HepG2 (cell line): ENCODE results near the gene SRRM1. TPM values are rescaled to one million over a fixed set of nuclear protein-coding genes. Genes with fewer than 3 reads are reported as not detected.

Experiments
- EZH2 ChIP-seq: conservative IDR thresholded peaks from 2 replicates; pipeline ENCODE4 v1.6.1; 2012; ENCODE audit warnings: mild to moderate bottlenecking, low read depth, low read length, moderate library complexity
- FOSL1 ChIP-seq: sonication (generic); formaldehyde crosslinking; IDR thresholded peaks from 2 replicates; pipeline ENCODE4 v1.9.0; 2021; ENCODE audit warnings: missing genetic modification reagents, borderline replicate concordance
- GFI1 ChIP-seq: sonication (generic); formaldehyde crosslinking; IDR thresholded peaks from 2 replicates; pipeline ENCODE4 v1.5.0; 2020; ENCODE audit warnings: missing genetic modification reagents, mild to moderate bottlenecking, borderline replicate concordance
- GLI4 ChIP-seq: sonication (generic); formaldehyde crosslinking; IDR thresholded peaks from 2 replicates; pipeline ENCODE4 v1.5.1; 2020; ENCODE audit warnings: missing genetic modification reagents, mild to moderate bottlenecking, moderate library complexity, borderline replicate concordance
- HDAC1 ChIP-seq: sonication (generic); formaldehyde crosslinking; IDR thresholded peaks from 2 replicates; pipeline ENCODE4 v1.5.1; 2020; ENCODE audit warnings: mild to moderate bottlenecking, missing genetic modification reagents
- KDM3A ChIP-seq: IDR thresholded peaks from 2 replicates; pipeline ENCODE4 v1.6.1; 2018; ENCODE audit warnings: low read depth, missing compliant biosample characterization
- NPAS2 ChIP-seq: sonication (generic); formaldehyde crosslinking; IDR thresholded peaks from 2 replicates; pipeline ENCODE4 v1.8.0; 2022; ENCODE audit warnings: mild to moderate bottlenecking, missing genetic modification reagents, borderline replicate concordance
- PCBP1 ChIP-seq: fragments of 200-400 bp; formaldehyde crosslinking; IDR thresholded peaks from 2 replicates; pipeline ENCODE4 v1.6.1; 2017; ENCODE audit warnings: mild to moderate bottlenecking, low read depth, low read length, borderline replicate concordance
- RFXAP ChIP-seq: sonication (generic); formaldehyde crosslinking; IDR thresholded peaks from 2 replicates; pipeline ENCODE4 v1.4.0; 2020; ENCODE audit warnings: missing genetic modification reagents, borderline replicate concordance
- ZBTB2 ChIP-seq: sonication (generic); formaldehyde crosslinking; IDR thresholded peaks from 2 replicates; pipeline ENCODE4 v1.8.0; 2022; ENCODE audit warnings: low read depth, missing genetic modification reagents
- ZFP37 ChIP-seq: sonication (generic); formaldehyde crosslinking; IDR thresholded peaks from 2 replicates; pipeline ENCODE4 v1.4.0; 2020; ENCODE audit warnings: missing genetic modification reagents, borderline replicate concordance
- ZFX ChIP-seq: sonication (generic); formaldehyde crosslinking; IDR thresholded peaks from 2 replicates; pipeline ENCODE4 v1.4.0; 2020; ENCODE audit warnings: mild to moderate bottlenecking, low read depth, missing genetic modification reagents, moderate library complexity
- ZNF160 ChIP-seq: sonication (generic); formaldehyde crosslinking; IDR thresholded peaks from 2 replicates; pipeline ENCODE4 v1.8.0; 2022; ENCODE audit warnings: mild to moderate bottlenecking, inconsistent platforms, missing genetic modification reagents
- ZNF251 ChIP-seq: sonication (generic); formaldehyde crosslinking; IDR thresholded peaks from 2 replicates; pipeline ENCODE4 v1.9.0; 2021; ENCODE audit warnings: mild to moderate bottlenecking, missing genetic modification reagents
- ZNF30 ChIP-seq: sonication (generic); formaldehyde crosslinking; IDR thresholded peaks from 2 replicates; pipeline ENCODE4 v1.5.0; 2020; ENCODE audit warnings: mild to moderate bottlenecking, missing genetic modification reagents
- ZNF333 ChIP-seq: sonication (generic); formaldehyde crosslinking; IDR thresholded peaks from 2 replicates; pipeline ENCODE4 v1.4.0; 2020; ENCODE audit warnings: mild to moderate bottlenecking, missing genetic modification reagents, borderline replicate concordance
- ZNF460 ChIP-seq: sonication (generic); formaldehyde crosslinking; IDR thresholded peaks from 2 replicates; pipeline ENCODE4 v1.5.1; 2020; ENCODE audit warnings: missing genetic modification reagents, mild to moderate bottlenecking, borderline replicate concordance
- ZNF468 ChIP-seq: sonication (generic); formaldehyde crosslinking; IDR thresholded peaks from 2 replicates; pipeline ENCODE4 v1.8.0; 2022; ENCODE audit warnings: mild to moderate bottlenecking, moderate library complexity, missing genetic modification reagents
- ZNF572 ChIP-seq: sonication (generic); formaldehyde crosslinking; IDR thresholded peaks from 2 replicates; pipeline ENCODE4 v1.5.1; 2020; ENCODE audit warnings: mild to moderate bottlenecking, missing genetic modification reagents
- ZNF678 ChIP-seq: sonication (generic); formaldehyde crosslinking; IDR thresholded peaks from 2 replicates; pipeline ENCODE4 v1.4.0; 2020; ENCODE audit warnings: mild to moderate bottlenecking, missing genetic modification reagents
- polyA plus RNA-seq, 8 experiments: library from polyadenylated mRNA; depleted of rRNA in 3 of 8; stranded (reverse) in 7 of 8; unstranded in 1 of 8; fragments of >200 nt; fragmentation: Illumina TruSeq in 4 of 8; extraction: Trizol in 4 of 8; gene quantifications; 2 replicates each; pipeline versions ENCODE4 v1.2.1 to v1.2.3, GENCODE V29; 2011 to 2016; ENCODE audit warnings: low read depth in 4 of 8, missing spikeins in 1 of 8, mixed read lengths in 1 of 8; ENCODE audit not compliant: insufficient read depth in 1 of 8
- total RNA-seq, 5 experiments: library from RNA; depleted of rRNA; stranded (reverse); fragments of >200 nt; fragmentation: Illumina TruSeq; extraction: Trizol; gene quantifications; 2 replicates each; pipeline ENCODE4 v1.2.3, GENCODE V29; 2016; ENCODE audit warnings: low read depth in 1 of 5
- TF ChIP-seq, protein P1 (sequence below): sonication (generic); formaldehyde crosslinking; IDR thresholded peaks from 2 replicates; pipeline ENCODE4 v1.9.0; 2021; ENCODE audit warnings: missing genetic modification reagents, borderline replicate concordance
- TF ChIP-seq, protein P2 (sequence below), 2 experiments: sonication (generic) in 1 of 2; formaldehyde crosslinking in 1 of 2; IDR thresholded peaks; 2 replicates each; pipeline versions ENCODE4 v1.4.0 to v1.6.1; 2016 to 2020; ENCODE audit warnings: borderline replicate concordance in 1 of 2, low read depth in 1 of 2, mild to moderate bottlenecking in 1 of 2, missing genetic modification reagents in 1 of 2

Gene SRRM1
- total and polyA plus RNA-seq, 2 of the 13 experiments (the other 11 are each of a cell fraction or from before 2014, with no cell fraction given) = 31.6 to 44.5 TPM

DNA sequence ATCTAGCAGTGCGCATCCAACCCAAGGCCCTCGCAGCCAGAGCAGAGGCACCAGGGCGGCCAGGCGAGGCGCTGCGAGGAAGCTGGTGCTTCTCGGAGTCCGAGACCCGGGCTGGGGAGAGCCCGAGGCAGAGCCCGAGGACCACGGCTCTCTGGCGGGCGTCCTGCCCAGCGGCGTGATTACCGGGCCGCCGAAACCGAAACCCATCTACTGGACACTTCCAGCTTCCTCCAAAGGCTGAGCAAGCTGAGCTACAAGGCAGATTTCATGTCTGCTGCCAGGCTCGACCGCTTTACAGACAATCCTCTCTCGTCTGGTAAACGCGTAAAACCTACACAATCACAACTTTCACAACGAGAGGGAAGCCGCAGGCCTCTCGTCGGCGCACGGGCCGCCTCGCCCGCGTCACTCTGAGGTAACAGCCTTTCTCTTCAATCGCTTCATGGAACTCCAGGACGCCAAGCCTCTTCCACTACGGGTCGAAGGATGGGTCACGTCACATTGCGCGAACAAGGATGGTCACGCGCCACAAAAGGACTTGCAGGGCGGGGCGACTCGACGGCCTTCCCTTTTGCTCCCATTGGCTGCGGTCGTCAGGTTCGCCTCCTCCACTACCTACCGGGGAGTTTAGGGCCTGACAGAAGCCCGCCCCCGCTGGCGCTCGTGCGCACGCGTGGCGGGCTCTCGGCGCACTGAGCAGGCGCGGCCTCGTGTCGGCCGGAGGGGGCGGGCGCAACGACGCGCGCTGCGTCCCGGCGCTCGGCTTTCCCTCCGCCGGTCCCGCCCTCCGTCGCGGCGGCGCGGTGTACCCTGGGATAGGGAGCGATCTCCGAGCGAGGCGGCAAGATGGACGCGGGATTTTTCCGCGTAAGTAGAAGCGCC, at the start of gene SRRM1 (continued):
- TF ChIP-seq GLI4 (CRISPR knock-in tag) = peak; percentile 55; the same call in 1 of the 2 replicates
- TF ChIP-seq ZNF572 (CRISPR knock-in tag) = 0 out of 2 replicates have a peak, but pooled peaks have one; percentile 12
- no peak for TF ChIP-seq ZNF460
- TF ChIP-seq ZFX = peak; percentile 90
- TF ChIP-seq ZNF468 (CRISPR knock-in tag) = no peak
- no peak for TF ChIP-seq NPAS2 (CRISPR knock-in tag)
- no peak for TF ChIP-seq EZH2
- TF ChIP-seq ZFP37 = no peak
- 0 out of 2 replicates have a peak, but pooled peaks have one; percentile 35 for TF ChIP-seq ZNF160 (CRISPR knock-in tag)
- no peak for TF ChIP-seq PCBP1
- TF ChIP-seq FOSL1 (CRISPR knock-in tag) = no peak
- TF ChIP-seq ZNF251 (CRISPR knock-in tag) = no peak
- no peak for TF ChIP-seq ZNF678
- TF ChIP-seq ZBTB2 (CRISPR knock-in tag) = peak; percentile 85
- TF ChIP-seq ZNF30 = no peak
- TF ChIP-seq RFXAP (CRISPR knock-in tag) = peak; percentile 89
- TF ChIP-seq, protein P1, sequence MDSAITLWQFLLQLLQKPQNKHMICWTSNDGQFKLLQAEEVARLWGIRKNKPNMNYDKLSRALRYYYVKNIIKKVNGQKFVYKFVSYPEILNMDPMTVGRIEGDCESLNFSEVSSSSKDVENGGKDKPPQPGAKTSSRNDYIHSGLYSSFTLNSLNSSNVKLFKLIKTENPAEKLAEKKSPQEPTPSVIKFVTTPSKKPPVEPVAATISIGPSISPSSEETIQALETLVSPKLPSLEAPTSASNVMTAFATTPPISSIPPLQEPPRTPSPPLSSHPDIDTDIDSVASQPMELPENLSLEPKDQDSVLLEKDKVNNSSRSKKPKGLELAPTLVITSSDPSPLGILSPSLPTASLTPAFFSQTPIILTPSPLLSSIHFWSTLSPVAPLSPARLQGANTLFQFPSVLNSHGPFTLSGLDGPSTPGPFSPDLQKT (CRISPR knock-in tag) = no peak
- TF ChIP-seq, protein P2, sequence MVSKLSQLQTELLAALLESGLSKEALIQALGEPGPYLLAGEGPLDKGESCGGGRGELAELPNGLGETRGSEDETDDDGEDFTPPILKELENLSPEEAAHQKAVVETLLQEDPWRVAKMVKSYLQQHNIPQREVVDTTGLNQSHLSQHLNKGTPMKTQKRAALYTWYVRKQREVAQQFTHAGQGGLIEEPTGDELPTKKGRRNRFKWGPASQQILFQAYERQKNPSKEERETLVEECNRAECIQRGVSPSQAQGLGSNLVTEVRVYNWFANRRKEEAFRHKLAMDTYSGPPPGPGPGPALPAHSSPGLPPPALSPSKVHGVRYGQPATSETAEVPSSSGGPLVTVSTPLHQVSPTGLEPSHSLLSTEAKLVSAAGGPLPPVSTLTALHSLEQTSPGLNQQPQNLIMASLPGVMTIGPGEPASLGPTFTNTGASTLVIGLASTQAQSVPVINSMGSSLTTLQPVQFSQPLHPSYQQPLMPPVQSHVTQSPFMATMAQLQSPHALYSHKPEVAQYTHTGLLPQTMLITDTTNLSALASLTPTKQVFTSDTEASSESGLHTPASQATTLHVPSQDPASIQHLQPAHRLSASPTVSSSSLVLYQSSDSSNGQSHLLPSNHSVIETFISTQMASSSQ (IDR thresholded peaks at IDR 0.05; ENCODE audit: low read depth) = no peak
- TF ChIP-seq, protein P2 (CRISPR knock-in tag; IDR thresholded peaks at IDR 0.05; ENCODE audit: borderline replicate concordance) = peak; percentile 48; the same call in 1 of the 2 replicates
- no peak for TF ChIP-seq KDM3A (CRISPR knock-in tag)
- TF ChIP-seq ZNF333 (CRISPR knock-in tag) = no peak
- TF ChIP-seq GFI1 (CRISPR knock-in tag) = peak; percentile 78; the same call in 1 of the 2 replicates
- peak; percentile 94 for TF ChIP-seq HDAC1 (CRISPR knock-in tag)
